Measurements from ENCODE around the gene RPS17.
"Not testable (repeated sequence)": the region's sequence is repeated elsewhere in the genome, so short reads cannot be mapped to it uniquely, and the experiment has no call there.

RPS17 gene

DNA sequence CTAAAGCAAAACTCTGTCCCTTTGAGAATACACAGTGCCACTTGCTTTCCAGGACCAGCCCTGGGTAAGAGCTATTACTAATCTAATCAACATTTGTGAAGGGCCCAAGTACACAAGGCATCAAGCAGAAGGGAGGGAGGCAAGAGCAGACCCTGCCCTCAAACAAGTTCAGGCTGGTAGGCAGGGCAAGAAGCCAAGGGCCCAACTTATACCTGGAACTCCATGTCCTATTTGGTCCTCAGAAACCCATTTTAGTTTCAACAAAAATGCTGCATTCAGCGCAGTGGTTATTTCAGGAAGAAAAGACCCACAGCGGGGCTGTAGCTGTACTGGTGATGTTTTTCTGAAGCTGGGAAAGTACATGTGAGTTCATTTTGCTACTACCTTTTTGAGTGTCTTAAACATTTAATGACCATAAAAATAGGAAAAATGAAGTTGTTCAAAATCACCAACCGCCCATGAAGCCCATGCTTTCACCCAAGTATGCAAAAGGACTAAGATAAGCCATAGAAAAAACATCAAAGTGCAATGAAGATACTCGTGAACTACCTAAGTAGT lies 2.8 kb downstream of the RPS17 start:
- no peak overlapping the region for H3K9ac ChIP-seq
- H3K9me3 ChIP-seq (ENCODE audit: control insufficient read depth, low read length), result no peaks in the 10 kb centered on the region
- no peaks in the 10 kb centered on the region for H3K36me3 ChIP-seq (ENCODE audit: control insufficient read depth, insufficient read depth, low read length)
- TF ChIP-seq, protein P1, sequence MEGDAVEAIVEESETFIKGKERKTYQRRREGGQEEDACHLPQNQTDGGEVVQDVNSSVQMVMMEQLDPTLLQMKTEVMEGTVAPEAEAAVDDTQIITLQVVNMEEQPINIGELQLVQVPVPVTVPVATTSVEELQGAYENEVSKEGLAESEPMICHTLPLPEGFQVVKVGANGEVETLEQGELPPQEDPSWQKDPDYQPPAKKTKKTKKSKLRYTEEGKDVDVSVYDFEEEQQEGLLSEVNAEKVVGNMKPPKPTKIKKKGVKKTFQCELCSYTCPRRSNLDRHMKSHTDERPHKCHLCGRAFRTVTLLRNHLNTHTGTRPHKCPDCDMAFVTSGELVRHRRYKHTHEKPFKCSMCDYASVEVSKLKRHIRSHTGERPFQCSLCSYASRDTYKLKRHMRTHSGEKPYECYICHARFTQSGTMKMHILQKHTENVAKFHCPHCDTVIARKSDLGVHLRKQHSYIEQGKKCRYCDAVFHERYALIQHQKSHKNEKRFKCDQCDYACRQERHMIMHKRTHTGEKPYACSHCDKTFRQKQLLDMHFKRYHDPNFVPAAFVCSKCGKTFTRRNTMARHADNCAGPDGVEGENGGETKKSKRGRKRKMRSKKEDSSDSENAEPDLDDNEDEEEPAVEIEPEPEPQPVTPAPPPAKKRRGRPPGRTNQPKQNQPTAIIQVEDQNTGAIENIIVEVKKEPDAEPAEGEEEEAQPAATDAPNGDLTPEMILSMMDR (IDR thresholded peaks at IDR 0.05), result no peak
- no peaks in the 10 kb centered on the region for H3K79me2 ChIP-seq
- H3K27me3 ChIP-seq (ENCODE audit: control insufficient read depth, insufficient read depth, low read length), result no peaks in the 10 kb centered on the region
- no peak overlapping the region for H3K4me2 ChIP-seq (ENCODE audit: low read length)
- no peak overlapping the region for H2AFZ ChIP-seq
- H3K27ac ChIP-seq, result no peak overlapping the region
- no peak overlapping the region for H3K4me3 ChIP-seq (ENCODE audit: low read depth, low read length)
- no peaks in the 10 kb centered on the region for H3K4me1 ChIP-seq

DNA sequence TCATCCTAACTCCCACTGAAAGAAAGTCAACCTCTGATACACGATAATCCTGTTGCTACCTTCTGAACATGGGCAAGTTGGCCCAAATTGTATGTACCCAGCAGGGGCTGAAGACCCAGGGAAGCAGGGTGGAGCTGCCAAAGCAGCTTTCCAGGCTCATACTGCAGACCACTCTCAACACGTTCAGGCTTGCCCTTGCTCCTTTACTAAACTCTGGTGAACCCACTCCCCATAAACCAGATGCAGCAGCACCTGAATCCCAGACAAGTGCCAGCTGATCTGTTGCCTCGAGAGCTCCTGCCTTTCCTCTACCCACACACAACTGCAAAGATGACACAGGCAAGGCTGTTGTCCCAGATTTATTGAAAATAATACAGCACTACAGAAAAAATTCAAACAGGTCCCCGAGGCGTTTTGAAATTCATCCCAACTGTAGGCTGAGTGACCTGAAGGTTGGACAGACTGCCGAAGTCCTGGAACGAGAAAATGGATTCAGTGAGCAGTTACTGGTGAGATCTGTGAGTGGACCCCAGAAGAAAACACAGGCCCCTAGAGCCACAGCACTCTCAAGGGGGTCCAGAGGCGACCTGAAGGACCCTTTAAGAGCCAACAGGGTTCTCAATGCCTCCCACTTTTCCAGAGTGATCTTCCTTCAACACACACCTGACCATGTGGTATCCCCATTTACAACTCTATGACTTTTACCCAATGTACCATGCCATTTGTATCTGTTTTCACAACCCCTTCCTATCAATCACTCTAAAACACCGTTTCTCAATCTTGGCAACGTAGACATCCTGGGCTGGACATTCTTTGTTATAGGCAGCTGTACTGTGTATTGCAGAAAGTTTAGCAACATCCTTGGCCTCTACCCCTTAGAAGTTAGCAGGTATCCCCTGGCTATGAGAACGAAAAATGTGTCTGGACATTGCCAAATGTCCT lies 3.6 kb downstream of the RPS17 start:
- Histone ChIP-seq H3K79me2 (no peaks in the 10 kb centered on the region), H3K9ac (no peak overlapping the region), H3K4me3 (ENCODE audit: low read depth, low read length) (no peak overlapping the region), H2AFZ (no peak overlapping the region), H3K27me3 (ENCODE audit: control insufficient read depth, insufficient read depth, low read length) (no peaks in the 10 kb centered on the region), H3K4me2 (ENCODE audit: low read length) (no peak overlapping the region), H3K36me3 (ENCODE audit: control insufficient read depth, insufficient read depth, low read length) (no peaks in the 10 kb centered on the region), H3K4me1 (no peaks in the 10 kb centered on the region), H3K27ac (no peak overlapping the region), H3K9me3 (ENCODE audit: control insufficient read depth, low read length) (no peaks in the 10 kb centered on the region)
- TF ChIP-seq, protein P1 (IDR thresholded peaks at IDR 0.05), result no peak

DNA sequence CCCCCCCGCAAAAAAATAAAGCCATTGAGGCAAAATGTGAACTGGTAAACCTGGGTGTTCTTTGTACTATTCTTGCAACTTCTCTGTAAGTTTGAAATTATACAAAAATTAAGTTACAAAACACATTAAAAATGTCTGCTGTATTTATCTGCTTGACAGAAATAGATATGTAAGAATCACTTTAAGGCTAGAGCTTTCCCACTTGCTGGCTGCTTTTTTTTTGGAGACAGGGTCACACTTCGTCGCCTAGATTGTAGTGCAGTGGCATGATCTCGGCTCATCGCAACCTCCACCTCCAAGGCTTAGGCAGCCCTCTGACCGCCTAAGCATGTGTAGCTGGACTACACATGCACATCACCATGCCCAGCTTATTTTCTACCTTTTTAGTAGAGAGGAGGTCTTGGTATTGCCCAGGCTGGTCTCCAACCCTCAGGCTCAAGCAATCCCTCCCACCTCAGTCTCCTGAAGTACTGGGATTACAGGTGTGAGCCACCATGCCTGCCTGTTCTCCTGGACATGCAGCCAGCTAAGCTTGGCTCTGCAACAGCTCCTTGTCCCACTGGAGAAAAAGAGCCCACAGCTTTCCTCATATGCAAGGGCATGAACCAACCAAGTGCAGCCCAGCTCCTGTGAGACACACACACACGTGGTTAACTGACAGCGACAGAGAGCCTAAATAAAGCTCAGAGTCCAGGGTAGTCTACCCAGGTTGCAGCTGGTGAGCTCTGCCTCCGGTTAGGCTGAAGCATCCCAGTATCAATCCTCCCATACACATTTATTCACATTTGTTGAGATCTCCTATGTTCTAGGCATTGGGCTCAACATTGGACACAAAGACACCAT lies 4.5 kb downstream of the RPS17 start:
- Histone ChIP-seq H3K4me2 (ENCODE audit: low read length) (no peak overlapping the region), H3K9ac (no peak overlapping the region), H3K27ac (no peak overlapping the region), H3K4me1 (no peaks in the 10 kb centered on the region), H3K36me3 (ENCODE audit: control insufficient read depth, insufficient read depth, low read length) (no peaks in the 10 kb centered on the region), H2AFZ (no peak overlapping the region), H3K79me2 (no peaks in the 10 kb centered on the region), H3K4me3 (ENCODE audit: low read depth, low read length) (no peak overlapping the region), H3K9me3 (ENCODE audit: control insufficient read depth, low read length) (no peaks in the 10 kb centered on the region), H3K27me3 (ENCODE audit: control insufficient read depth, insufficient read depth, low read length) (no peaks in the 10 kb centered on the region)
- TF ChIP-seq, protein P1 (IDR thresholded peaks at IDR 0.05), result no peak

DNA sequence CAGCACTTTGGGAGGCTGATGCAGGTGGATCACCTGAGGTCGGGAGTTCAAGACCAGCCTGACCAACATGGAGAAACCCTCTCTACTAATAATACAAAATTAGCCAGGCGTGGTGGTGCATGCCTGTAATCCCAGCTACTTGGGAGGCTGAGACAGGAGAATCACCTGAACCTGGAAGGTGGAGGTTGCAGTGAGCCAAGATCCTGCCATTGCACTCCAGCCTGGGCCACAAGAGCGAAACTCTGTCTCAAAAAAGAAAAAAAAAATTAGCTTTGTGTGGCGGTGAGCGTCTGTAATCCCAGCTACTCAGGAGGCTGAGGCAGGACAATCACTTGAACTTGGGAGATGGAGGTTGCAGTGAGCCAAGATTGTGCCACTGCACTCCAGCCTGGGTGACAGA lies 5.1 kb downstream of the RPS17 start:
- H3K36me3 ChIP-seq (ENCODE audit: control insufficient read depth, insufficient read depth, low read length); H3K9me3 ChIP-seq (ENCODE audit: control insufficient read depth, low read length); H3K27ac ChIP-seq; H3K4me3 ChIP-seq (ENCODE audit: low read depth, low read length); H3K4me1 ChIP-seq; H3K9ac ChIP-seq; H3K79me2 ChIP-seq; H3K4me2 ChIP-seq (ENCODE audit: low read length); H3K27me3 ChIP-seq (ENCODE audit: control insufficient read depth, insufficient read depth, low read length); H2AFZ ChIP-seq: not testable (repeated sequence)

DNA sequence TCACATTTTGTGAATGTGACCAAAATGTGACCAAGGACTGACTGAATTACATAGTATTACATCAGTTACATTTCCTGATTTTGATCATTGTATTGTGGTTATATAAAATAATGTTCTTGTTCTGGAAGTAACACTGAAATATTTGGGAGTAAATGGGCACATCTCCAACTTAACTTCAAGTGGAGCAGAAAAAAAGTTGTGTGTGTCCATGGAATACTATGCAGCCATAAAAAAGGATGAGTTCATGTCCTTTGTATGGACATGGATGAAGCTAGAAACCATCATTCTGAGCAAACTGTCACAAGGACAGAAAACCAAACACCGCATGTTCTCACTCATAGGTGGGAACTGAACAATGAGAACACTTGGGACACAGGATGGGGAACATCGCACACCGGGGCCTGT lies 5.8 kb downstream of the RPS17 start:
- H3K4me3 ChIP-seq (ENCODE audit: low read depth, low read length); H3K4me1 ChIP-seq; H3K9ac ChIP-seq; H3K79me2 ChIP-seq; H3K27me3 ChIP-seq (ENCODE audit: control insufficient read depth, insufficient read depth, low read length); H3K36me3 ChIP-seq (ENCODE audit: control insufficient read depth, insufficient read depth, low read length); H3K4me2 ChIP-seq (ENCODE audit: low read length); H2AFZ ChIP-seq; H3K9me3 ChIP-seq (ENCODE audit: control insufficient read depth, low read length); H3K27ac ChIP-seq: not testable (repeated sequence)
